Keratinocyte (primary cell): ENCODE data around the gene MOB2. TPM values are rescaled to one million over a fixed set of nuclear protein-coding genes. Genes with fewer than 3 reads are reported as not detected.

Source experiments
- DNase-seq: peaks from one replicate; pipeline ENCODE4 v3.0.0-alpha.2; 2011; ENCODE audit warnings: low read depth, missing footprints, low spot score
- FAIRE-seq: peaks from 2 replicates; lab custom pipeline; 2011; peaks lifted over from hg19 to GRCh38; lab: Jason Lieb, UNC
- H2AFZ ChIP-seq: 2 replicates; pipeline ENCODE4 v1.6.0; 2012; ENCODE audit warnings: low read length, control low read depth, inconsistent platforms; ENCODE audit not compliant: control insufficient read depth
- H3K27ac ChIP-seq: 2 replicates; pipeline ENCODE4 v1.5.1; 2011; ENCODE audit warnings: low read length; ENCODE audit not compliant: control insufficient read depth, insufficient read depth
- H3K27me3 ChIP-seq: 3 replicates; pipeline ENCODE4 v1.6.0; 2011; ENCODE audit warnings: low read length; ENCODE audit not compliant: control insufficient read depth, insufficient read depth; ENCODE audit errors: extremely low read depth
- H3K36me3 ChIP-seq, 2 experiments: 2 replicates in 1 of 2; 3 replicates in 1 of 2; pipeline ENCODE4 v1.5.1; 2011; ENCODE audit warnings: low read length in 2 of 2, mild to moderate bottlenecking in 1 of 2; ENCODE audit not compliant: control insufficient read depth in 2 of 2, insufficient read depth in 2 of 2; ENCODE audit errors: extremely low read depth in 1 of 2
- H3K4me1 ChIP-seq: 3 replicates; pipeline ENCODE4 v1.5.1; 2011; ENCODE audit warnings: low read length; ENCODE audit not compliant: control insufficient read depth, insufficient read depth; ENCODE audit errors: extremely low read depth
- H3K4me2 ChIP-seq: 3 replicates; pipeline ENCODE4 v1.6.0; 2011; ENCODE audit warnings: low read depth, low read length; ENCODE audit not compliant: control insufficient read depth, insufficient read depth; ENCODE audit errors: extremely low read depth
- H3K4me3 ChIP-seq, 3 experiments: fragments of 200-600 bp in 1 of 3; sonication (generic) in 1 of 3; 2 replicates in 2 of 3; 3 replicates in 1 of 3; pipeline ENCODE4 v1.5.1; 2011 to 2016; ENCODE audit warnings: low read length in 3 of 3, mild to moderate bottlenecking in 3 of 3, control low read depth in 2 of 3, inconsistent platforms in 1 of 3, low read depth in 1 of 3, mixed read lengths in 1 of 3, mixed run types in 1 of 3, moderate library complexity in 1 of 3; ENCODE audit not compliant: control insufficient read depth in 2 of 3, insufficient read depth in 2 of 3; ENCODE audit errors: extremely low read depth in 1 of 3
- H3K79me2 ChIP-seq: 2 replicates; pipeline ENCODE4 v1.6.0; 2012; ENCODE audit warnings: low read length; ENCODE audit not compliant: control insufficient read depth, insufficient read depth
- H3K9ac ChIP-seq: 3 replicates; pipeline ENCODE4 v1.6.0; 2011; ENCODE audit warnings: low read length; ENCODE audit not compliant: control insufficient read depth, insufficient read depth; ENCODE audit errors: extremely low read depth
- H3K9me1 ChIP-seq: 3 replicates; pipeline ENCODE4 v1.6.0; 2011; ENCODE audit warnings: low read length; ENCODE audit not compliant: control insufficient read depth, insufficient read depth; ENCODE audit errors: extremely low read depth
- H3K9me3 ChIP-seq: 2 replicates; pipeline ENCODE4 v1.5.1; 2012; ENCODE audit warnings: low read depth, low read length; ENCODE audit not compliant: control insufficient read depth
- H4K20me1 ChIP-seq: 3 replicates; pipeline ENCODE4 v1.6.0; 2011; ENCODE audit warnings: low read length; ENCODE audit not compliant: control insufficient read depth, insufficient read depth; ENCODE audit errors: extremely low read depth
- CTCF ChIP-seq, 3 experiments: IDR thresholded peaks in 1 of 3; conservative IDR thresholded peaks in 1 of 3; optimal IDR thresholded peaks in 1 of 3; 2 replicates in 2 of 3; 3 replicates in 1 of 3; pipeline versions ENCODE3 to v1.5.1; 2011; ENCODE audit warnings: low read length in 3 of 3, mild to moderate bottlenecking in 3 of 3, moderate library complexity in 2 of 3, control low read depth in 1 of 3, inconsistent platforms in 1 of 3; ENCODE audit not compliant: insufficient read depth in 2 of 3; ENCODE audit errors: extremely low read depth in 1 of 3
- EZH2 ChIP-seq: IDR thresholded peaks from one replicate; pipeline ENCODE4 v1.6.1; 2012; ENCODE audit warnings: inconsistent platforms, mild to moderate bottlenecking, low read length, moderate library complexity
- dilution Hi-C: fragments of 300-500 bp; cut with MboI; formaldehyde crosslinking; loops from one replicate; pipeline ENCODE4 v1.7.0; 2020; ENCODE audit warnings: low sequenced_read_pairs; ENCODE audit not compliant: extremely low pct_ligation_motif_present
- polyA plus RNA-seq, 5 experiments: library from polyadenylated mRNA; depleted of rRNA in 3 of 5; stranded (reverse) in 3 of 5; stranded (forward) in 1 of 5; unstranded in 1 of 5; fragments of >200 nt; gene quantifications; 1 replicate in 1 of 5; 2 replicates in 3 of 5; 3 replicates in 1 of 5; pipeline versions ENCODE4 v1.2.1 to v1.2.3, GENCODE V29; 2011 to 2012; ENCODE audit warnings: missing spikeins in 2 of 5, low read depth in 1 of 5, low replicate concordance in 1 of 5

Gene MOB2
- polyA plus RNA-seq, 1 donor (not counting 4 experiments of a cell fraction or from before 2014, with no cell fraction given): 37.7 TPM

GRCh38 chr11:1457856-1458255 is 28.7 kb downstream of the MOB2 start:
- Histone ChIP-seq H3K27ac (no peak overlapping the region), H3K79me2 (no peaks in the 10 kb centered on the region), H3K9me1 (no peaks in the 10 kb centered on the region), H3K27me3 (peaks cover 15% of the 10 kb centered on the region), H3K36me3 (no peaks in the 10 kb centered on the region), H4K20me1 (peaks cover 3% of the 10 kb centered on the region), H3K4me2 (no peak overlapping the region), H3K9me3 (no peaks in the 10 kb centered on the region), H3K4me3 (no peak overlapping the region), H3K4me1 (no peaks in the 10 kb centered on the region), H2AFZ (no peak overlapping the region), H3K9ac (no peak overlapping the region)
- no peak for DNase-seq
- FAIRE-seq: no peak
- dilution Hi-C loops: no loop called here
- no peak for TF ChIP-seq CTCF (optimal IDR thresholded peaks at IDR 0.05 in 1 of 3, IDR thresholded peaks at IDR 0.05 in 1 of 3, conservative IDR thresholded peaks at IDR 0.05 in 1 of 3; ENCODE audit: extremely low read depth in 1 of 3, insufficient read depth in 2 of 3, low read length in 3 of 3)
- no peak for TF ChIP-seq EZH2

- Histone ChIP-seq H3K79me2 (no peaks in the 10 kb centered on the region), H3K27ac (no peak overlapping the region), H4K20me1 (peaks cover 3% of the 10 kb centered on the region), H3K36me3 (no peaks in the 10 kb centered on the region), H3K27me3 (peaks cover 21% of the 10 kb centered on the region), H3K9ac (no peak overlapping the region), H3K4me3 (no peak overlapping the region), H3K9me3 (no peaks in the 10 kb centered on the region), H3K9me1 (no peaks in the 10 kb centered on the region), H2AFZ (no peak overlapping the region), H3K4me2 (no peak overlapping the region), H3K4me1 (no peaks in the 10 kb centered on the region)
- TF ChIP-seq EZH2: no peak
- no peak for TF ChIP-seq CTCF (optimal IDR thresholded peaks at IDR 0.05 in 1 of 3, IDR thresholded peaks at IDR 0.05 in 1 of 3, conservative IDR thresholded peaks at IDR 0.05 in 1 of 3; ENCODE audit: extremely low read depth in 1 of 3, insufficient read depth in 2 of 3, low read length in 3 of 3)
- DNase-seq: no peak
- no peak for FAIRE-seq
- dilution Hi-C loops: no loop called here
These were observed 29.3 kb downstream of the MOB2 start for GRCh38 chr11:1457326-1457680.
